ENCODE results near the gene TNNI3K.

DNA sequence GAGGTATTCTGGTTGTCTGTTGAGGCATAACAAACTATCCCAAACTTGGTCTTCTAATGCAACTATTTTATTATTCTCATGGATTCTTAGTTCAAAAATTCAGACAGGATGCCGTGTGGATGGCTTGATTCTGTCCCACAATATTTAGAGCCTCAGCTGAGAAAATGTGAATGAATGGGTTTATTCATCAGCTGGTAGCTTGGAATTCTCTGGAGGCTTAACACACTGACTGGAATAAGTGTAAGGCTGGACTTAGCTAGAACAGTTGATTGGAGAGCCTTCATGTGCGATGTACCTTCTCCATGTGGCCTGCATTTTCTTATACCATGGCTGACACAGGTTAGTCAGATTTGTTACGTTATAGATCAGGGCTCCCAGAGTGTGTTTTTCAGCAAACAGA is 30.8 kb downstream of the TNNI3K start:
- TF ChIP-seq ZNF274 (IDR thresholded peaks at IDR 0.05; ENCODE audit: borderline replicate concordance, extremely low read depth, low read length) (no peak), POLR2AphosphoS5 (IDR thresholded peaks at IDR 0.05; ENCODE audit: low read depth, low read length) (no peak), SAP30 (IDR thresholded peaks at IDR 0.05; ENCODE audit: insufficient read depth, insufficient replicate concordance, low read length) (no peak), CEBPB (IDR thresholded peaks at IDR 0.05; ENCODE audit: low read depth, low read length) (no peak), POLR2A (IDR thresholded peaks at IDR 0.05; ENCODE audit: control extremely low read depth in 1 of 2, low read depth in 2 of 2, low read length in 2 of 2) (no peak), SP1 (IDR thresholded peaks at IDR 0.05; ENCODE audit: low read depth, low read length) (no peak)
- TF ChIP-seq, protein P1, sequence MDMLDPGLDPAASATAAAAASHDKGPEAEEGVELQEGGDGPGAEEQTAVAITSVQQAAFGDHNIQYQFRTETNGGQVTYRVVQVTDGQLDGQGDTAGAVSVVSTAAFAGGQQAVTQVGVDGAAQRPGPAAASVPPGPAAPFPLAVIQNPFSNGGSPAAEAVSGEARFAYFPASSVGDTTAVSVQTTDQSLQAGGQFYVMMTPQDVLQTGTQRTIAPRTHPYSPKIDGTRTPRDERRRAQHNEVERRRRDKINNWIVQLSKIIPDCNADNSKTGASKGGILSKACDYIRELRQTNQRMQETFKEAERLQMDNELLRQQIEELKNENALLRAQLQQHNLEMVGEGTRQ (IDR thresholded peaks at IDR 0.05; ENCODE audit: low read length): no peak
- TF ChIP-seq, protein P2, sequence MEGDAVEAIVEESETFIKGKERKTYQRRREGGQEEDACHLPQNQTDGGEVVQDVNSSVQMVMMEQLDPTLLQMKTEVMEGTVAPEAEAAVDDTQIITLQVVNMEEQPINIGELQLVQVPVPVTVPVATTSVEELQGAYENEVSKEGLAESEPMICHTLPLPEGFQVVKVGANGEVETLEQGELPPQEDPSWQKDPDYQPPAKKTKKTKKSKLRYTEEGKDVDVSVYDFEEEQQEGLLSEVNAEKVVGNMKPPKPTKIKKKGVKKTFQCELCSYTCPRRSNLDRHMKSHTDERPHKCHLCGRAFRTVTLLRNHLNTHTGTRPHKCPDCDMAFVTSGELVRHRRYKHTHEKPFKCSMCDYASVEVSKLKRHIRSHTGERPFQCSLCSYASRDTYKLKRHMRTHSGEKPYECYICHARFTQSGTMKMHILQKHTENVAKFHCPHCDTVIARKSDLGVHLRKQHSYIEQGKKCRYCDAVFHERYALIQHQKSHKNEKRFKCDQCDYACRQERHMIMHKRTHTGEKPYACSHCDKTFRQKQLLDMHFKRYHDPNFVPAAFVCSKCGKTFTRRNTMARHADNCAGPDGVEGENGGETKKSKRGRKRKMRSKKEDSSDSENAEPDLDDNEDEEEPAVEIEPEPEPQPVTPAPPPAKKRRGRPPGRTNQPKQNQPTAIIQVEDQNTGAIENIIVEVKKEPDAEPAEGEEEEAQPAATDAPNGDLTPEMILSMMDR (IDR thresholded peaks at IDR 0.05; ENCODE audit: control extremely low read depth in 1 of 3, insufficient read depth in 1 of 3, low read depth in 1 of 3, low read length in 3 of 3): no peak
- TF ChIP-seq, protein P3, sequence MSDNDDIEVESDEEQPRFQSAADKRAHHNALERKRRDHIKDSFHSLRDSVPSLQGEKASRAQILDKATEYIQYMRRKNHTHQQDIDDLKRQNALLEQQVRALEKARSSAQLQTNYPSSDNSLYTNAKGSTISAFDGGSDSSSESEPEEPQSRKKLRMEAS (IDR thresholded peaks at IDR 0.05): no peak

All from H1 (cell line).